Suprapubic skin (tissue), 4 donors: ENCODE measurements around the gene ZNF598.

Experiments
- EP300 ChIP-seq: sonication (generic); formaldehyde crosslinking; IDR thresholded peaks from one replicate; pipeline ENCODE4 v1.6.1; 2017; ENCODE audit warnings: antibody characterized with exemption
- POLR2AphosphoS5 ChIP-seq, 3 donors: sonication (generic); formaldehyde crosslinking; IDR thresholded peaks; one replicate each; pipeline ENCODE4 v1.6.1; 2017; ENCODE audit warnings: antibody characterized with exemption in 3 of 3
- TF ChIP-seq, protein P1 (sequence below), 2 donors: fragments of 200-600 bp in 1 of 2; fragments of 450-650 bp in 1 of 2; sonication (generic) in 1 of 2; IDR thresholded peaks; one replicate each; pipeline ENCODE4 v1.5.1; 2016 to 2019; ENCODE audit warnings: antibody characterized with exemption in 2 of 2, mild to moderate bottlenecking in 1 of 2, moderate library complexity in 1 of 2

DNA sequence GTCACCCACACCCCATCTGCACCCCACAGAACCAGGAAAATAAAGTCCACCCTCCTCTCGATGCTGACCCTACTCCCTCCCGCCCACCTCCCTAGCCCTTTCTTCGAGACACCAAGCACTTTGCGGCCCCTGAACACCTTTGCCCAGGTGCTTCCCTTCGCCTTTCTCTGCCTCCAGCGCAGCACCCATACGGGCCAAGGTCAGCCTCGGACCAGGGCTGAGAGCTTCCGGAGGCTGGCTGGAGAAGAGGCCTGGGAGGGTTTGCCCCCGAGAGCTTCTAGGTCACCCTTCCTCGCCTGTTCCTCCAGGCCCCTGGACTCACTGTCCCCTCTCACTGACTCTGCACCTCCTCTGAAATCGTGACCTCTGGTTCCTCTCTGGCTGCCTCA lies 14.4 kb upstream of the ZNF598 start:
- TF ChIP-seq EP300 (no peak), POLR2AphosphoS5 (IDR thresholded peaks at IDR 0.05) (no peak)
- TF ChIP-seq, protein P1, sequence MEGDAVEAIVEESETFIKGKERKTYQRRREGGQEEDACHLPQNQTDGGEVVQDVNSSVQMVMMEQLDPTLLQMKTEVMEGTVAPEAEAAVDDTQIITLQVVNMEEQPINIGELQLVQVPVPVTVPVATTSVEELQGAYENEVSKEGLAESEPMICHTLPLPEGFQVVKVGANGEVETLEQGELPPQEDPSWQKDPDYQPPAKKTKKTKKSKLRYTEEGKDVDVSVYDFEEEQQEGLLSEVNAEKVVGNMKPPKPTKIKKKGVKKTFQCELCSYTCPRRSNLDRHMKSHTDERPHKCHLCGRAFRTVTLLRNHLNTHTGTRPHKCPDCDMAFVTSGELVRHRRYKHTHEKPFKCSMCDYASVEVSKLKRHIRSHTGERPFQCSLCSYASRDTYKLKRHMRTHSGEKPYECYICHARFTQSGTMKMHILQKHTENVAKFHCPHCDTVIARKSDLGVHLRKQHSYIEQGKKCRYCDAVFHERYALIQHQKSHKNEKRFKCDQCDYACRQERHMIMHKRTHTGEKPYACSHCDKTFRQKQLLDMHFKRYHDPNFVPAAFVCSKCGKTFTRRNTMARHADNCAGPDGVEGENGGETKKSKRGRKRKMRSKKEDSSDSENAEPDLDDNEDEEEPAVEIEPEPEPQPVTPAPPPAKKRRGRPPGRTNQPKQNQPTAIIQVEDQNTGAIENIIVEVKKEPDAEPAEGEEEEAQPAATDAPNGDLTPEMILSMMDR (IDR thresholded peaks at IDR 0.05), result no peak
